Endothelial cell of umbilical vein (primary cell): ENCODE results near the gene PTCSC3. TPM values are rescaled to one million over a fixed set of nuclear protein-coding genes. Genes with fewer than 3 reads are reported as not detected.

ENCODE experiments used
- BruUV-seq: library from RNA; stranded (reverse); fragments of 400-500 nt; replicated peaks from 2 replicates; lab custom pipeline; 2021; lab: Mats Ljungman, UMichigan
- CTCF ChIA-PET: fragments of 300-600, 350-600 bp; sonication (Branson Sonifier 250); formaldehyde crosslinking; loops from one replicate; lab custom pipeline; 2021; ENCODE audit warnings: antibody characterized with exemption, inconsistent platforms; lab: Charles Lee
- POLR2A ChIA-PET: fragments of 300-600, 350-600 bp; sonication (Branson Sonifier 250); formaldehyde crosslinking; loops from one replicate; lab custom pipeline; 2021; ENCODE audit warnings: antibody characterized with exemption, inconsistent platforms; lab: Charles Lee
- DNase-seq: peaks from one replicate; pipeline ENCODE4 v3.0.0-alpha.2; 2011; ENCODE audit warnings: low read depth, low spot score
- FAIRE-seq: peaks from 2 replicates; lab custom pipeline; 2011; peaks lifted over from hg19 to GRCh38; lab: Jason Lieb, UNC
- H2AFZ ChIP-seq: 2 replicates; pipeline ENCODE4 v1.6.0; 2012; ENCODE audit warnings: low read depth, low read length, control low read depth, inconsistent platforms
- H3K27ac ChIP-seq: 2 replicates; pipeline ENCODE4 v1.5.1; 2011; ENCODE audit warnings: low read depth, mild to moderate bottlenecking, control low read depth, low read length, moderate library complexity; ENCODE audit not compliant: insufficient read depth
- H3K27me3 ChIP-seq, 2 experiments: 2 replicates each; pipeline versions ENCODE4 v1.6.0 to v1.6.1; 2011; ENCODE audit warnings: low read length in 2 of 2, mixed read lengths in 1 of 2; ENCODE audit not compliant: control insufficient read depth in 2 of 2, insufficient read depth in 2 of 2
- H3K36me3 ChIP-seq, 2 experiments: 2 replicates in 1 of 2; 3 replicates in 1 of 2; pipeline ENCODE4 v1.5.1; 2011; ENCODE audit warnings: low read length in 2 of 2, mild to moderate bottlenecking in 1 of 2, moderate library complexity in 1 of 2; ENCODE audit not compliant: control insufficient read depth in 2 of 2, insufficient read depth in 2 of 2; ENCODE audit errors: extremely low read depth in 1 of 2
- H3K4me1 ChIP-seq: 3 replicates; pipeline ENCODE4 v1.5.1; 2011; ENCODE audit warnings: mild to moderate bottlenecking, low read length; ENCODE audit not compliant: control insufficient read depth, insufficient read depth; ENCODE audit errors: extremely low read depth
- H3K4me2 ChIP-seq: 2 replicates; pipeline ENCODE4 v1.6.1; 2011; ENCODE audit warnings: low read length, control low read depth, mixed read lengths; ENCODE audit not compliant: insufficient read depth
- H3K4me3 ChIP-seq, 3 experiments: fragments of 200-600 bp in 1 of 3; sonication (generic), shearing (Covaris generic) in 1 of 3; replicated peaks in 1 of 3; 2 replicates each; pipeline ENCODE4 v1.5.1; 2011 to 2016; ENCODE audit warnings: control low read depth in 3 of 3, low read length in 3 of 3, mild to moderate bottlenecking in 2 of 3, inconsistent platforms in 1 of 3, low read depth in 1 of 3, moderate library complexity in 1 of 3; ENCODE audit not compliant: insufficient read depth in 1 of 3
- H3K79me2 ChIP-seq: 2 replicates; pipeline ENCODE4 v1.6.0; 2012; ENCODE audit warnings: low read length, inconsistent platforms; ENCODE audit not compliant: control insufficient read depth, insufficient read depth
- H3K9ac ChIP-seq: replicated peaks from 2 replicates; pipeline ENCODE3; 2011; ENCODE audit warnings: low read length, control low read depth; ENCODE audit not compliant: insufficient read depth; ENCODE audit errors: extremely low read depth
- H3K9me1 ChIP-seq: replicated peaks from 3 replicates; pipeline ENCODE4 v1.6.0; 2011; ENCODE audit warnings: mild to moderate bottlenecking, low read length; ENCODE audit not compliant: control insufficient read depth, insufficient read depth; ENCODE audit errors: extremely low read depth
- H3K9me3 ChIP-seq: replicated peaks from 2 replicates; pipeline ENCODE4 v1.5.1; 2012; ENCODE audit warnings: low read length, inconsistent platforms; ENCODE audit not compliant: control insufficient read depth, insufficient read depth
- H4K20me1 ChIP-seq: replicated peaks from 2 replicates; pipeline ENCODE3; 2011; ENCODE audit warnings: mild to moderate bottlenecking, low read length; ENCODE audit not compliant: control insufficient read depth, insufficient read depth; ENCODE audit errors: extremely low read depth
- CTCF ChIP-seq, 2 donors: IDR thresholded peaks; 1 replicate in 1 of 2; 2 replicates in 1 of 2; pipeline ENCODE4 v1.5.1; 2011; ENCODE audit warnings: low read length in 2 of 2, mild to moderate bottlenecking in 2 of 2, moderate library complexity in 2 of 2, control low read depth in 1 of 2, inconsistent platforms in 1 of 2, low read depth in 1 of 2; ENCODE audit not compliant: insufficient read depth in 1 of 2; ENCODE audit errors: extremely low read depth in 1 of 2
- EZH2 ChIP-seq: IDR thresholded peaks from 2 replicates; pipeline ENCODE4 v1.6.1; 2012; ENCODE audit warnings: borderline replicate concordance, low read depth, mild to moderate bottlenecking, moderate library complexity, low read length, inconsistent platforms; ENCODE audit not compliant: severe bottlenecking
- FOS ChIP-seq: IDR thresholded peaks from 2 replicates; pipeline ENCODE4 v1.6.1; 2011; ENCODE audit warnings: mild to moderate bottlenecking, low read length, moderate library complexity, borderline replicate concordance; ENCODE audit not compliant: insufficient read depth
- GATA2 ChIP-seq: IDR thresholded peaks from 2 replicates; pipeline ENCODE4 v1.7.0; 2011; ENCODE audit warnings: low read depth, mild to moderate bottlenecking, moderate library complexity, mixed read lengths, low read length; ENCODE audit not compliant: insufficient read length, insufficient read depth
- JUN ChIP-seq: IDR thresholded peaks from 2 replicates; pipeline ENCODE4 v1.6.1; 2011; ENCODE audit warnings: borderline replicate concordance, low read depth; ENCODE audit not compliant: insufficient read length, insufficient read depth
- MYC ChIP-seq: IDR thresholded peaks from one replicate; pipeline ENCODE4 v1.6.1; 2011; ENCODE audit warnings: mild to moderate bottlenecking, low read depth, low read length
- POLR2A ChIP-seq: IDR thresholded peaks from 2 replicates; pipeline ENCODE4 v1.6.1; 2012; ENCODE audit warnings: low read depth, mild to moderate bottlenecking, control low read depth, low read length
- POLR2AphosphoS5 ChIP-seq: IDR thresholded peaks from 2 replicates; pipeline ENCODE4 v1.6.1; 2012; ENCODE audit warnings: low read depth, mild to moderate bottlenecking, control low read depth, low read length, moderate library complexity; ENCODE audit not compliant: insufficient read depth
- dilution Hi-C: fragments of 300-500 bp; cut with MboI; formaldehyde crosslinking; loops from one replicate; pipeline ENCODE4 v1.15.0; 2019; ENCODE audit warnings: low sequenced_read_pairs; ENCODE audit not compliant: extremely low pct_ligation_motif_present
- intact Hi-C: fragments of 100-400 bp; cut with micrococcal nuclease; formaldehyde crosslinking; loops from one replicate; pipeline ENCODE4 v1.10.0; 2022
- polyA plus RNA-seq, 4 experiments: library from polyadenylated mRNA; depleted of rRNA in 3 of 4; stranded (reverse) in 3 of 4; unstranded in 1 of 4; fragments of >200 nt; gene quantifications; 2 replicates each; pipeline versions ENCODE4 v1.2.1 to v1.2.3, GENCODE V29; 2011 to 2012; ENCODE audit warnings: missing spikeins in 1 of 4
- total RNA-seq: library from RNA; stranded (reverse); gene quantifications from 2 replicates; pipeline ENCODE4 v1.2.3, GENCODE V29; 2021
- TF ChIP-seq, protein P1 (sequence below): IDR thresholded peaks from 2 replicates; pipeline ENCODE4 v1.6.1; 2011; ENCODE audit not compliant: insufficient read depth, insufficient read length

The PTCSC3 gene
- total and polyA plus RNA-seq, 2 donors (not counting 3 experiments of a cell fraction or from before 2014, with no cell fraction given) = not detected

DNA sequence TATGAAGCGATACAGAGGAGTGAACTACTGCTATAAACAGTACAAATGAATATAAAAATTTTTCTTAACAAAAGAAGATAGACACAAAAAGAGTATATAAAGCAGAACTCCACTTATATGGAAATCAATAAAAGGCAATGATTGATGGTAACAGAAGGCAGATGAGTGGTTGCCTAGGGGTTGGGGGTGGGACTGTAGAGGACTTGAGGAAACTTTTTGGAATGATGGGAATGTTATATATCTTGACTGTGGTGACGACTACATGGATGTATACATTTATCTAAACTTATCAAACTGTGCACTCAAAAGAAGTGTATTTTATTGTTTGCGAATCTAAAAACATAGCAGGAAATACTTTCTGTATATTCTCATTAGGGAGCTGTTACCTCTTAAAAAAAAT, 89.1 kb downstream of the PTCSC3 start:
- intact Hi-C loops (no loop called here), dilution Hi-C loops (no loop called here)
- TF ChIP-seq CTCF (IDR thresholded peaks at IDR 0.05; ENCODE audit: extremely low read depth in 1 of 2, insufficient read depth in 1 of 2, low read depth in 1 of 2, low read length in 2 of 2) = no peak
- no peak for TF ChIP-seq FOS
- no peak for TF ChIP-seq POLR2AphosphoS5
- TF ChIP-seq, protein P1, sequence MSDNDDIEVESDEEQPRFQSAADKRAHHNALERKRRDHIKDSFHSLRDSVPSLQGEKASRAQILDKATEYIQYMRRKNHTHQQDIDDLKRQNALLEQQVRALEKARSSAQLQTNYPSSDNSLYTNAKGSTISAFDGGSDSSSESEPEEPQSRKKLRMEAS = no peak
- TF ChIP-seq EZH2 = no peak
- no peak for TF ChIP-seq GATA2
- TF ChIP-seq POLR2A = no peak
- TF ChIP-seq MYC = no peak
- no peak for TF ChIP-seq JUN
- H3K9me1 ChIP-seq = no peaks in the 10 kb centered on the region
- ChIA-PET POLR2A (no interaction called here), CTCF (no interaction called here)
- no peak overlapping the region for H3K9ac ChIP-seq
- no peaks in the 10 kb centered on the region for H4K20me1 ChIP-seq
- H3K79me2 ChIP-seq = no peaks in the 10 kb centered on the region
- H3K4me1 ChIP-seq = no peaks in the 10 kb centered on the region
- FAIRE-seq (no peak), DNase-seq (no peak)
- no peaks in the 10 kb centered on the region for H3K9me3 ChIP-seq
- no TSS peak for BruUV-seq
- H3K27ac ChIP-seq = no peak overlapping the region
- H3K4me2 ChIP-seq = no peak overlapping the region
- H2AFZ ChIP-seq = no peak overlapping the region
- no peaks in the 10 kb centered on the region for H3K27me3 ChIP-seq
- H3K4me3 ChIP-seq = no peak overlapping the region
- H3K36me3 ChIP-seq = no peaks in the 10 kb centered on the region
